HEK293T (cell line): ENCODE data around the gene CAMSAP2.

Experiments
- ARNT ChIP-seq: fragments of 450-650 bp; IDR thresholded peaks from 2 replicates; pipeline ENCODE4 v1.6.1; 2017; ENCODE audit warnings: mild to moderate bottlenecking
- BHLHE40 ChIP-seq: fragments of 450-650 bp; IDR thresholded peaks from 2 replicates; pipeline ENCODE4 v1.6.1; 2016; ENCODE audit warnings: mild to moderate bottlenecking, moderate library complexity, borderline replicate concordance
- ELF4 ChIP-seq: fragments of 450-650 bp; IDR thresholded peaks from 2 replicates; pipeline ENCODE4 v1.6.1; 2017; ENCODE audit warnings: antibody characterized with exemption
- FOXA1 ChIP-seq: fragments of 450-650 bp; IDR thresholded peaks from 2 replicates; pipeline ENCODE4 v1.6.1; 2016; ENCODE audit warnings: mild to moderate bottlenecking
- FOXK2 ChIP-seq: fragments of 450-650 bp; IDR thresholded peaks from 2 replicates; pipeline ENCODE4 v1.6.1; 2016; ENCODE audit warnings: mild to moderate bottlenecking
- HDGF ChIP-seq: fragments of 450-650 bp; IDR thresholded peaks from 2 replicates; pipeline ENCODE4 v1.6.1; 2017; ENCODE audit warnings: antibody characterized with exemption, borderline replicate concordance
- LEF1 ChIP-seq: fragments of 450-650 bp; IDR thresholded peaks from 2 replicates; pipeline ENCODE4 v1.6.1; 2017; ENCODE audit warnings: mild to moderate bottlenecking, borderline replicate concordance
- NFRKB ChIP-seq: fragments of 450-650 bp; IDR thresholded peaks from 2 replicates; pipeline ENCODE4 v1.6.1; 2016; ENCODE audit warnings: mild to moderate bottlenecking, moderate library complexity
- PKNOX1 ChIP-seq: fragments of 450-650 bp; IDR thresholded peaks from 2 replicates; pipeline ENCODE4 v1.6.1; 2016
- SP1 ChIP-seq: fragments of 450-650 bp; IDR thresholded peaks from 2 replicates; pipeline ENCODE4 v1.6.1; 2017
- SUZ12 ChIP-seq: fragments of 450-650 bp; IDR thresholded peaks from 2 replicates; pipeline ENCODE4 v1.6.1; 2016; ENCODE audit warnings: mild to moderate bottlenecking
- TARDBP ChIP-seq: fragments of 450-650 bp; IDR thresholded peaks from 2 replicates; pipeline ENCODE4 v1.6.1; 2016
- ZNF384 ChIP-seq: fragments of 450-650 bp; IDR thresholded peaks from 2 replicates; pipeline ENCODE4 v1.6.1; 2016

- TF ChIP-seq FOXA1 (no peak), FOXK2 (no peak), NFRKB (no peak), ELF4 (no peak), BHLHE40 (no peak), PKNOX1 (no peak), ZNF384 (no peak), TARDBP (no peak), SUZ12 (no peak), ARNT (no peak), SP1 (no peak), HDGF (no peak), LEF1 (no peak)
Observed at GRCh38 chr1:200888349-200888838, 149.7 kb downstream of the CAMSAP2 start.
